IMR-90 (cell line): ENCODE results near the gene ECM2.

Source experiments
- CTCF ChIP-seq: conservative IDR thresholded peaks from 2 replicates; pipeline ENCODE4 v1.5.1; 2012; ENCODE audit warnings: mild to moderate bottlenecking, low read depth, low read length, improper control_type of control experiment
- FOS ChIP-seq: fragments of 150-350 bp; IDR thresholded peaks from 2 replicates; pipeline ENCODE4 v1.6.1; 2016; ENCODE audit warnings: low read depth, low read length
- MAFK ChIP-seq: IDR thresholded peaks from 2 replicates; pipeline ENCODE4 v1.6.1; 2012; ENCODE audit warnings: low read depth, low read length, improper control_type of control experiment

GRCh38 chr9:92467041-92467440, 68.7 kb downstream of the ECM2 start:
- TF ChIP-seq FOS (no peak), CTCF (no peak), MAFK (no peak)
